ENCODE results near the gene TP53AIP1. TPM values are rescaled to one million over a fixed set of nuclear protein-coding genes. Genes with fewer than 3 reads are reported as not detected.
A peak's percentile ranks its signal among the peaks of the same experiment; 100 is the strongest.

The TP53AIP1 gene
- total RNA-seq, 1 experiment from 2014 or later = not detected

DNA sequence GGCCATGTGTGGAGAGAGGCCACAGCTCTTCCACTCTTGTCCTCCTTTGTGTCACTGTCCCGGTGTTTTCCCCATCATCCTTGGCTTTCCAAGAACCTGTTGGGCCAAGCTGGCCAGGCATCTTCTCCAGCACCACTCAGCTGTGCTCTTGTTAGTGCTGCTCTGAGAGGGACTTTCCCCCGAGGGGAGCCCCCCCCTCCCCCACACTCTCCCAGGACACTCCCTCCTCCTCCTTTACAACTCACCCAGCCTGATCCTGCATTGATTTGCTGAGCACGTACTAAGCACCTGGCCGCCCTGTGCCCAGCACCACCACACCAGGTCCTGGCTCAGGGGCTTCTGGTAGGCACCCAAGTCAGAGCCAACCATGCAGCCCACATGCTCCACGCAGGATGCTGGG, 13.2 kb downstream of the TP53AIP1 start:
- peaks cover 46 to 51% of the 10 kb centered on the region in 2 experiments for H3K4me1 Mint-ChIP-seq
- H3K27me3 ChIP-seq (ENCODE audit: insufficient read depth, low read length) = peaks cover 19% of the 10 kb centered on the region; the same call in 1 of the 2 replicates

More for the DNA sequence above, 13.2 kb downstream of the TP53AIP1 start:
- H2AK5ac ChIP-seq (ENCODE audit: insufficient read length, low read length) = no peak overlapping the region
- H3K4me2 ChIP-seq (ENCODE audit: insufficient read depth, insufficient read length, low read length) = no peak overlapping the region
- peaks cover 13% of the 10 kb centered on the region for H3K4me1 ChIP-seq (ENCODE audit: insufficient read depth, low read length)
- no peak overlapping the region for H3K4ac ChIP-seq (ENCODE audit: low read depth, low read length)
- no peaks in the 10 kb centered on the region for H3K23me2 ChIP-seq (ENCODE audit: insufficient read length, low read depth, low read length, poor library complexity, severe bottlenecking)
- no peak overlapping the region for H4K91ac ChIP-seq (ENCODE audit: insufficient read length, low read depth, low read length)
- no peak overlapping the region for H2BK120ac ChIP-seq (ENCODE audit: low read depth, low read length, poor library complexity, severe bottlenecking)
- no peak overlapping the region for H3K56ac ChIP-seq (ENCODE audit: insufficient read length, low read depth, low read length)
- Mint-ChIP-seq H3K9me3 (peaks cover 0 to 3% of the 10 kb centered on the region in 2 experiments; a peak in 2 of 5 replicates), H3K27ac (no peak overlapping the region; a peak in 1 of 7 replicates), H3K27me3 (ENCODE audit: low read depth) (peaks cover 86% of the 10 kb centered on the region), H3K4me3 (peak overlapping the region in 1 of 2 experiments; percentile 11; a peak in 2 of 5 replicates), H3K36me3 (ENCODE audit: insufficient read depth in 1 of 3, low read depth in 3 of 3) (0 out of 7 replicates have a peak, but pooled peaks cover 0 to 3% (median 0%) of the 10 kb centered on the region in 3 experiments)
- H4K20me1 ChIP-seq (ENCODE audit: control insufficient read depth, insufficient read depth, insufficient read length) = no peaks in the 10 kb centered on the region
- H3K18ac ChIP-seq (ENCODE audit: insufficient read length, low read depth, low read length) = no peak overlapping the region
- H3K27ac ChIP-seq (ENCODE audit: insufficient read length, low read depth, low read length) = no peak overlapping the region
- no peak overlapping the region for H2BK15ac ChIP-seq (ENCODE audit: low read depth, low read length)
- DNase-seq = peak; percentile 42
- no peak overlapping the region for H3K9ac ChIP-seq (ENCODE audit: extremely low read depth, insufficient read length, low read length)
- no peak overlapping the region for H4K8ac ChIP-seq (replicated peaks; ENCODE audit: insufficient read length, low read depth, low read length)
- no peaks in the 10 kb centered on the region for H3K9me3 ChIP-seq (ENCODE audit: control insufficient read depth, low read depth, low read length)
- H3K23ac ChIP-seq (ENCODE audit: insufficient read length, low read depth, low read length) = no peak overlapping the region
- H2BK12ac ChIP-seq (ENCODE audit: insufficient read length, low read depth, low read length) = no peak overlapping the region
- H2BK5ac ChIP-seq (ENCODE audit: insufficient read length, low read length) = no peak overlapping the region
- H4K5ac ChIP-seq (ENCODE audit: insufficient read length, low read depth, low read length) = no peak overlapping the region
- H3T11ph ChIP-seq (ENCODE audit: low read length) = no peak overlapping the region
- TF ChIP-seq, protein P1, sequence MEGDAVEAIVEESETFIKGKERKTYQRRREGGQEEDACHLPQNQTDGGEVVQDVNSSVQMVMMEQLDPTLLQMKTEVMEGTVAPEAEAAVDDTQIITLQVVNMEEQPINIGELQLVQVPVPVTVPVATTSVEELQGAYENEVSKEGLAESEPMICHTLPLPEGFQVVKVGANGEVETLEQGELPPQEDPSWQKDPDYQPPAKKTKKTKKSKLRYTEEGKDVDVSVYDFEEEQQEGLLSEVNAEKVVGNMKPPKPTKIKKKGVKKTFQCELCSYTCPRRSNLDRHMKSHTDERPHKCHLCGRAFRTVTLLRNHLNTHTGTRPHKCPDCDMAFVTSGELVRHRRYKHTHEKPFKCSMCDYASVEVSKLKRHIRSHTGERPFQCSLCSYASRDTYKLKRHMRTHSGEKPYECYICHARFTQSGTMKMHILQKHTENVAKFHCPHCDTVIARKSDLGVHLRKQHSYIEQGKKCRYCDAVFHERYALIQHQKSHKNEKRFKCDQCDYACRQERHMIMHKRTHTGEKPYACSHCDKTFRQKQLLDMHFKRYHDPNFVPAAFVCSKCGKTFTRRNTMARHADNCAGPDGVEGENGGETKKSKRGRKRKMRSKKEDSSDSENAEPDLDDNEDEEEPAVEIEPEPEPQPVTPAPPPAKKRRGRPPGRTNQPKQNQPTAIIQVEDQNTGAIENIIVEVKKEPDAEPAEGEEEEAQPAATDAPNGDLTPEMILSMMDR (conservative IDR thresholded peaks at IDR 0.05) = no peak
- no peaks in the 10 kb centered on the region for H3K79me2 ChIP-seq (ENCODE audit: insufficient read depth, low read length)
- no peaks in the 10 kb centered on the region for H3K79me1 ChIP-seq (ENCODE audit: insufficient read depth, low read depth, low read length, poor library complexity, severe bottlenecking)
- WGBS (ENCODE audit: extremely low coverage, insufficient read length, low lambda C conversion rate) = no CpG with 5 or more reads among the region's 5 CpGs
- no peak overlapping the region for H3K14ac ChIP-seq (ENCODE audit: insufficient read depth, low read length)
- no peak overlapping the region for H2BK20ac ChIP-seq (ENCODE audit: low read depth, low read length, poor library complexity, severe bottlenecking)
- H2AFZ ChIP-seq (ENCODE audit: low read length) = no peak overlapping the region
